ENCODE data around the gene CH25H. TPM values are rescaled to one million over a fixed set of nuclear protein-coding genes. Genes with fewer than 3 reads are reported as not detected.

The CH25H gene
- total and polyA plus RNA-seq, 7 donors, result 0.60 to 6.7 (median 2.1) TPM; not detected in 2

- no peak for TF ChIP-seq POLR2AphosphoS5 (IDR thresholded peaks at IDR 0.05)
- no peak for TF ChIP-seq CTCF (IDR thresholded peaks at IDR 0.05)
- no peak for TF ChIP-seq POLR2A (IDR thresholded peaks at IDR 0.05)
- no peak for TF ChIP-seq EP300 (IDR thresholded peaks at IDR 0.05)
- Histone ChIP-seq H3K36me3 (peaks cover 0 to 35% (median 4%) of the 10 kb centered on the region in 4 donors), H3K27me3 (no peaks in the 10 kb centered on the region), H3K4me1 (no peaks in the 10 kb centered on the region), H3K4me3 (no peak overlapping the region), H3K27ac (peak overlapping the region in 1 of 4 donors; percentile 22), H3K9me3 (no peaks in the 10 kb centered on the region)
- intact Hi-C loops (cut with DNase I), result no loop called here
- 45 to 79% methylated on average over 8 of the region's 8 CpGs for WGBS, 2 donors
- DNase-seq, result no peak
These were observed 35.9 kb upstream of the CH25H start for GRCh38 chr10:89242840-89243568.

GRCh38 chr10:89242345-89242684 lies 35.2 kb upstream of the CH25H start:
- Histone ChIP-seq H3K27me3 (no peaks in the 10 kb centered on the region), H3K4me1 (no peaks in the 10 kb centered on the region), H3K27ac (peak overlapping the region in 1 of 4 donors; percentile 22), H3K4me3 (no peak overlapping the region), H3K9me3 (no peaks in the 10 kb centered on the region), H3K36me3 (peaks cover 0 to 35% (median 4%) of the 10 kb centered on the region in 4 donors)
- no peak for DNase-seq
- TF ChIP-seq EP300 (IDR thresholded peaks at IDR 0.05), result no peak
- no peak for TF ChIP-seq CTCF (IDR thresholded peaks at IDR 0.05)
- no peak for TF ChIP-seq POLR2AphosphoS5 (IDR thresholded peaks at IDR 0.05)
- TF ChIP-seq POLR2A (IDR thresholded peaks at IDR 0.05), result no peak
- intact Hi-C loops (cut with DNase I), result no loop called here

- TF ChIP-seq EP300 (IDR thresholded peaks at IDR 0.05) (no peak), POLR2AphosphoS5 (IDR thresholded peaks at IDR 0.05) (peak in 1 of 4 donors; percentile 47)
- Histone ChIP-seq H3K27ac (peak overlapping the region in 2 of 4 donors; percentile 10 to 22), H3K4me3 (no peak overlapping the region), H3K27me3 (no peaks in the 10 kb centered on the region), H3K4me1 (no peaks in the 10 kb centered on the region), H3K9me3 (no peaks in the 10 kb centered on the region), H3K36me3 (peaks cover 0 to 35% (median 4%) of the 10 kb centered on the region in 4 donors)
- intact Hi-C loops (cut with DNase I), result no loop called here
- DNase-seq, result no peak
- 77 to 79% methylated on average over 3 of the region's 3 CpGs for WGBS, 2 donors
These were observed 34.6 kb upstream of the CH25H start for GRCh38 chr10:89241486-89242344.

- Histone ChIP-seq H3K27me3 (no peaks in the 10 kb centered on the region), H3K4me1 (no peaks in the 10 kb centered on the region), H3K9me3 (no peaks in the 10 kb centered on the region), H3K27ac (peak overlapping the region in 1 of 4 donors; percentile 10), H3K4me3 (no peak overlapping the region), H3K36me3 (peaks cover 0 to 35% (median 4%) of the 10 kb centered on the region in 4 donors)
- intact Hi-C loops (cut with DNase I), result no loop called here
- WGBS, 2 donors, result 96 to 97% methylated on average over 3 of the region's 3 CpGs
- TF ChIP-seq POLR2A (IDR thresholded peaks at IDR 0.05), result no peak
- no peak for TF ChIP-seq EP300 (IDR thresholded peaks at IDR 0.05)
- TF ChIP-seq POLR2AphosphoS5 (IDR thresholded peaks at IDR 0.05), result no peak
- no peak for TF ChIP-seq CTCF (IDR thresholded peaks at IDR 0.05)
- no peak for DNase-seq
These were observed 33.9 kb upstream of the CH25H start for GRCh38 chr10:89241026-89241425.

GRCh38 chr10:89240519-89240918 lies 33.4 kb upstream of the CH25H start:
- no peak for TF ChIP-seq CTCF (IDR thresholded peaks at IDR 0.05)
- TF ChIP-seq EP300 (IDR thresholded peaks at IDR 0.05), result no peak
- TF ChIP-seq POLR2AphosphoS5 (IDR thresholded peaks at IDR 0.05), result no peak
- no peak for TF ChIP-seq POLR2A (IDR thresholded peaks at IDR 0.05)
- WGBS, 2 donors, result 91 to 94% methylated on average over 3 of the region's 3 CpGs
- H3K27ac ChIP-seq, result no peak overlapping the region
- no peaks in the 10 kb centered on the region for H3K27me3 ChIP-seq
- H3K4me1 ChIP-seq, result no peaks in the 10 kb centered on the region
- intact Hi-C loops (cut with DNase I), result no loop called here
- H3K36me3 ChIP-seq, result peaks cover 0 to 35% (median 4%) of the 10 kb centered on the region in 4 donors
- DNase-seq, result no peak
- H3K9me3 ChIP-seq, result no peaks in the 10 kb centered on the region
- H3K4me3 ChIP-seq, result no peak overlapping the region
